ENCODE results near the gene ADAMTSL1. TPM values are rescaled to one million over a fixed set of nuclear protein-coding genes. Genes with fewer than 3 reads are reported as not detected.
"Not testable (repeated sequence)": the region's sequence is repeated elsewhere in the genome, so short reads cannot be mapped to it uniquely, and the experiment has no call there.

The ADAMTSL1 gene
- total and polyA plus RNA-seq, 9 of the 15 experiments (the other 6 are each of a cell fraction or from before 2014, with no cell fraction given): 0.01 TPM; not detected in 8

GRCh38 chr9:18874069-18874468, 400.1 kb downstream of the ADAMTSL1 start (continued):
- TF ChIP-seq EHMT2 (IDR thresholded peaks at IDR 0.05) (no peak), ZNF785 (CRISPR knock-in tag; IDR thresholded peaks at IDR 0.05) (no peak), TOE1 (IDR thresholded peaks at IDR 0.05; ENCODE audit: borderline replicate concordance) (no peak), TOE1 (CRISPR knock-in tag; IDR thresholded peaks at IDR 0.05; ENCODE audit: borderline replicate concordance, low read depth) (no peak), MTA2 (IDR thresholded peaks at IDR 0.05; ENCODE audit: low read depth) (no peak), EWSR1 (IDR thresholded peaks at IDR 0.05; ENCODE audit: borderline replicate concordance, low read depth, partially characterized antibody) (no peak), ZEB2 (IDR thresholded peaks at IDR 0.05) (no peak), TSHZ1 (CRISPR knock-in tag; IDR thresholded peaks at IDR 0.05) (no peak), SIN3A (IDR thresholded peaks at IDR 0.05; ENCODE audit: borderline replicate concordance in 2 of 2, control insufficient read depth in 1 of 2, low read depth in 2 of 2, low read length in 2 of 2) (no peak)
- TF ChIP-seq, protein P1, sequence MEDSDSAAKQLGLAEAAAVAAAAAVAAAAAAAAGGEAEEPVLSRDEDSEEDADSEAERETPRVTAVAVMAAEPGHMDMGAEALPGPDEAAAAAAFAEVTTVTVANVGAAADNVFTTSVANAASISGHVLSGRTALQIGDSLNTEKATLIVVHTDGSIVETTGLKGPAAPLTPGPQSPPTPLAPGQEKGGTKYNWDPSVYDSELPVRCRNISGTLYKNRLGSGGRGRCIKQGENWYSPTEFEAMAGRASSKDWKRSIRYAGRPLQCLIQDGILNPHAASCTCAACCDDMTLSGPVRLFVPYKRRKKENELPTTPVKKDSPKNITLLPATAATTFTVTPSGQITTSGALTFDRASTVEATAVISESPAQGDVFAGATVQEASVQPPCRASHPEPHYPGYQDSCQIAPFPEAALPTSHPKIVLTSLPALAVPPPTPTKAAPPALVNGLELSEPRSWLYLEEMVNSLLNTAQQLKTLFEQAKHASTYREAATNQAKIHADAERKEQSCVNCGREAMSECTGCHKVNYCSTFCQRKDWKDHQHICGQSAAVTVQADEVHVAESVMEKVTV (CRISPR knock-in tag; IDR thresholded peaks at IDR 0.05): no peak

DNA sequence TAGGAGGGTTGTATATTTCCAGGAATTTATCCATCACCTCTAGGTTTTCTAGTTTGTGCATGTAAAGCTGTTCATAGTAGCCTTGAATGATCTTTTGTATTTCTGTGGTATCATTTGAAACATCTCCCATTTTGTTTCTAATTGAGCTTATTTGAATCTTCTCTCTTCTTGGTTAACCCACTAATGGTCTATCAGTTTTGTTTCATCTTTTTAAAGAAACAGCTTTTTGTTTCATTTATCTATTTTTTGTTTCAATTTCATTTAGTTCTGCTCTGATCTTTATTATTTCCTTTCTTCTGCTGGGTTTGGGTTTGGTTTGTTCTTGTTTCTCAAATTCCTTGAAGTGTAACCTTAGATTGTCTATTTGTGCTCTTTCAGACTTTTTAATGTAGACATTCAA, 401.0 kb downstream of the ADAMTSL1 start:
- H3K4me3 ChIP-seq; CTCF ChIA-PET (ENCODE audit: low intra/inter-chr PET ratio): not testable (repeated sequence)

More for the DNA sequence above, 401.0 kb downstream of the ADAMTSL1 start:
- ATAC-seq; H3K9me3 ChIP-seq (replicated peaks; ENCODE audit: control insufficient read depth, insufficient read depth, low read depth, low read length); FAIRE-seq; H3K9ac ChIP-seq (ENCODE audit: insufficient read depth in 1 of 2, low read depth in 2 of 2, low read length in 2 of 2); H3K79me2 ChIP-seq (ENCODE audit: control insufficient read depth, insufficient read depth, low read length); H3K9me1 ChIP-seq (ENCODE audit: control insufficient read depth, insufficient read depth, low read length); intact Hi-C loops (cut with micrococcal nuclease); BruUV-seq (replicated peaks); H4K20me1 ChIP-seq (replicated peaks; ENCODE audit: control insufficient read depth, insufficient read depth, low read length); H2AFZ ChIP-seq (ENCODE audit: low read depth, low read length); in situ Hi-C loops (cut with MboI); H3K4me2 ChIP-seq (ENCODE audit: insufficient read depth, low read length); H3K27me3 ChIP-seq (ENCODE audit: control insufficient read depth in 2 of 2, insufficient read depth in 2 of 2, low read length in 2 of 2); H3K4me1 ChIP-seq (replicated peaks in 1 of 2; ENCODE audit: control insufficient read depth in 2 of 2, insufficient read depth in 2 of 2, low read length in 2 of 2); H3K36me3 ChIP-seq (ENCODE audit: control insufficient read depth, insufficient read depth, low read length); POLR2A ChIA-PET; DNase-seq (ENCODE audit: extremely low read depth in 1 of 4, low spot score in 3 of 4); H3K27ac ChIP-seq (ENCODE audit: extremely low read depth, low read depth, low read length): not testable (repeated sequence)

All from K562 (cell line).